ENCODE results near the gene SGIP1. TPM values are rescaled to one million over a fixed set of nuclear protein-coding genes. Genes with fewer than 3 reads are reported as not detected.

SGIP1 gene
- total and polyA plus RNA-seq, 7 experiments from 2014 or later: not detected

- H3K27me3 Mint-ChIP-seq: peaks cover 4 to 23% (median 13%) of the 10 kb centered on the region in 5 donors
- Histone ChIP-seq H3K36me3 (ENCODE audit: control insufficient read depth in 2 of 3, insufficient read depth in 3 of 3, low read length in 3 of 3) (no peaks in the 10 kb centered on the region), H3K9me3 (ENCODE audit: control insufficient read depth in 2 of 3, low read length in 3 of 3) (no peaks in the 10 kb centered on the region), H3K27me3 (ENCODE audit: control insufficient read depth in 2 of 2, insufficient read depth in 2 of 2, low read length in 2 of 2) (no peaks in the 10 kb centered on the region), H3K4me3 (ENCODE audit: low read length) (no peak overlapping the region), H3K27ac (ENCODE audit: low read depth, low read length) (no peak overlapping the region), H3K4me1 (ENCODE audit: control insufficient read depth in 2 of 2, insufficient read depth in 2 of 2, low read length in 2 of 2) (no peaks in the 10 kb centered on the region)
- H3K9me3 Mint-ChIP-seq: peaks cover 0 to 1% (median 0%) of the 10 kb centered on the region in 11 donors
- no peaks in the 10 kb centered on the region for H3K4me1 Mint-ChIP-seq
- POLR2A ChIA-PET: no interaction called here
- no peak overlapping the region for H3K4me3 Mint-ChIP-seq
- CTCF ChIA-PET: interaction anchor here (1.2 kb wide), 1 partner anchor 9 kb away, joined by 4 read pairs; no protein-coding TSS in a partner anchor
- intact Hi-C loops (cut with micrococcal nuclease): no loop called here
- ATAC-seq: no peak
- no peaks in the 10 kb centered on the region for H3K36me3 Mint-ChIP-seq
- no peak for DNase-seq
- no peak overlapping the region for H3K27ac Mint-ChIP-seq
These were observed 39.5 kb upstream of the SGIP1 start for GRCh38 chr1:66494482-66494881.

GRCh38 chr1:66495495-66495894 is 38.5 kb upstream of the SGIP1 start:
- intact Hi-C loops (cut with micrococcal nuclease): no loop called here
- H3K4me3 ChIP-seq (ENCODE audit: low read length): no peak overlapping the region
- no peak for DNase-seq
- no peaks in the 10 kb centered on the region for H3K9me3 ChIP-seq (ENCODE audit: control insufficient read depth in 2 of 3, low read length in 3 of 3)
- peaks cover 14 to 31% (median 18%) of the 10 kb centered on the region in 5 donors for H3K27me3 Mint-ChIP-seq
- H3K4me3 Mint-ChIP-seq: no peak overlapping the region
- no peaks in the 10 kb centered on the region for H3K36me3 ChIP-seq (ENCODE audit: control insufficient read depth in 2 of 3, insufficient read depth in 3 of 3, low read length in 3 of 3)
- H3K4me1 ChIP-seq (ENCODE audit: control insufficient read depth in 2 of 2, insufficient read depth in 2 of 2, low read length in 2 of 2): no peaks in the 10 kb centered on the region
- H3K4me1 Mint-ChIP-seq: no peaks in the 10 kb centered on the region
- no peak overlapping the region for H3K27ac ChIP-seq (ENCODE audit: low read depth, low read length)
- no peak for ATAC-seq
- POLR2A ChIA-PET: no interaction called here
- H3K9me3 Mint-ChIP-seq: peaks cover 0 to 1% (median 0%) of the 10 kb centered on the region in 11 donors
- H3K27me3 ChIP-seq (ENCODE audit: control insufficient read depth in 2 of 2, insufficient read depth in 2 of 2, low read length in 2 of 2): no peaks in the 10 kb centered on the region
- no peaks in the 10 kb centered on the region for H3K36me3 Mint-ChIP-seq
- CTCF ChIA-PET: interaction anchor here (0.6 kb wide), 1 partner anchor 18 kb away, joined by 5 read pairs; no protein-coding TSS in a partner anchor
- H3K27ac Mint-ChIP-seq: no peak overlapping the region

DNA sequence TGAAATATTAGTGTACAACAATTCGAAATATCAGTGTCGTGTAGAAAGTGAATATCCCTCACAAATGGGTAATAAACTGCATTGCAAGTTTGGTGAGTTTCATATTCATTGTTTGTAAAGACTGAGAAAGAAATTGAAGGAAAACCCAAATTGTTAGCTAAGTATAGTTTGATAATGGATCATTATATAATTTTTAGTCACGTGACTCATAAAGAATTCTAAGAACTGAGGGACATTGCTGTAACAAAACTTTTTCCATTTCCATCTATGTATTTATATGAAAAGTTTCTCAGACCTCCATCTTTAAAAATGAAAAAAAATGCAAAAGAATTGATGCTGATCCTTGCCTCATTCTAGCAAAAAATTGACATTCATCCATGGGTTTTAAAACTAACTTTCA is 36.0 kb upstream of the SGIP1 start:
- H3K9me3 Mint-ChIP-seq: peaks cover 0 to 1% (median 0%) of the 10 kb centered on the region in 11 donors
- Histone ChIP-seq H3K9me3 (ENCODE audit: control insufficient read depth in 2 of 3, low read length in 3 of 3) (no peaks in the 10 kb centered on the region), H3K27ac (ENCODE audit: low read depth, low read length) (no peak overlapping the region), H3K27me3 (ENCODE audit: control insufficient read depth in 2 of 2, insufficient read depth in 2 of 2, low read length in 2 of 2) (no peaks in the 10 kb centered on the region), H3K4me1 (ENCODE audit: control insufficient read depth in 2 of 2, insufficient read depth in 2 of 2, low read length in 2 of 2) (no peaks in the 10 kb centered on the region), H3K4me3 (ENCODE audit: low read length) (no peak overlapping the region), H3K36me3 (ENCODE audit: control insufficient read depth in 2 of 3, insufficient read depth in 3 of 3, low read length in 3 of 3) (no peaks in the 10 kb centered on the region)
- ATAC-seq: no peak
- POLR2A ChIA-PET: no interaction called here
- no peak overlapping the region for H3K4me3 Mint-ChIP-seq
- no peaks in the 10 kb centered on the region for H3K36me3 Mint-ChIP-seq
- H3K27ac Mint-ChIP-seq: no peak overlapping the region
- H3K27me3 Mint-ChIP-seq: peaks cover 25 to 45% (median 29%) of the 10 kb centered on the region in 5 donors
- H3K4me1 Mint-ChIP-seq: no peaks in the 10 kb centered on the region
- DNase-seq: no peak
- CTCF ChIA-PET: no interaction called here
- intact Hi-C loops (cut with micrococcal nuclease): no loop called here

DNA sequence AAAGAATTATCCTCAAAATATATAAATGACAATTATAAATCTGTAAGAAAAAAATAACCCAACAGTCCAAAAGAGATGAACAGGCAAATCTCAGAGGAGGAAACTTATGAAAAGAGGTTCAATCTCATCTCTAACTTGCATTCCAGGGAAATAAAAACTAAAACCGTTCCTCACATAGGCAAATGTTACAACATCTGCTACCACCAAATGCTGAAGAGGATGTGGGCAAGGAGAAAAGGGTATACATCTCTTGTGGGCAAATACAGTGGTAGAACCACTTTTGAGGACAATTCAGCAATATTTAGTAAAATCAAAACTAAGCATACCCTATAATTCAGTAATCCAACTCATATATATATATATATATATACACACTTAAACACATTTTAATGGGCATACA is 33.7 kb upstream of the SGIP1 start:
- peaks cover 0 to 1% (median 0%) of the 10 kb centered on the region in 11 donors for H3K9me3 Mint-ChIP-seq
- no peak overlapping the region for H3K4me3 Mint-ChIP-seq
- ATAC-seq: no peak
- H3K4me1 ChIP-seq (ENCODE audit: control insufficient read depth in 2 of 2, insufficient read depth in 2 of 2, low read length in 2 of 2): no peaks in the 10 kb centered on the region
- H3K9me3 ChIP-seq (ENCODE audit: control insufficient read depth in 2 of 3, low read length in 3 of 3): no peaks in the 10 kb centered on the region
- H3K27me3 Mint-ChIP-seq: peaks cover 30 to 57% (median 40%) of the 10 kb centered on the region in 5 donors
- H3K27ac ChIP-seq (ENCODE audit: low read depth, low read length): no peak overlapping the region
- no peaks in the 10 kb centered on the region for H3K27me3 ChIP-seq (ENCODE audit: control insufficient read depth in 2 of 2, insufficient read depth in 2 of 2, low read length in 2 of 2)
- H3K36me3 ChIP-seq (ENCODE audit: control insufficient read depth in 2 of 3, insufficient read depth in 3 of 3, low read length in 3 of 3): no peaks in the 10 kb centered on the region
- H3K27ac Mint-ChIP-seq: no peak overlapping the region
- DNase-seq: no peak
- H3K36me3 Mint-ChIP-seq: no peaks in the 10 kb centered on the region
- ChIA-PET POLR2A (no interaction called here), CTCF (interaction anchor here (0.7 kb wide), 1 partner anchor 162 kb away, joined by 4 read pairs; no protein-coding TSS in a partner anchor)
- H3K4me1 Mint-ChIP-seq: no peaks in the 10 kb centered on the region
- intact Hi-C loops (cut with micrococcal nuclease): loop anchor here in 1 of 2 donors (5.0 kb wide), 2 partner anchors 253 to 543 kb away; no protein-coding TSS in a partner anchor
- no peak overlapping the region for H3K4me3 ChIP-seq (ENCODE audit: low read length)

GRCh38 chr1:66502086-66502485 is 31.9 kb upstream of the SGIP1 start:
- Mint-ChIP-seq H3K27ac (no peak overlapping the region), H3K4me1 (no peaks in the 10 kb centered on the region), H3K4me3 (no peak overlapping the region), H3K36me3 (no peaks in the 10 kb centered on the region), H3K9me3 (peaks cover 0 to 1% (median 0%) of the 10 kb centered on the region in 11 donors), H3K27me3 (peaks cover 34 to 54% (median 42%) of the 10 kb centered on the region in 5 donors)
- CTCF ChIA-PET: no interaction called here
- no peak overlapping the region for H3K27ac ChIP-seq (ENCODE audit: low read depth, low read length)
- no peaks in the 10 kb centered on the region for H3K36me3 ChIP-seq (ENCODE audit: control insufficient read depth in 2 of 3, insufficient read depth in 3 of 3, low read length in 3 of 3)
- no peaks in the 10 kb centered on the region for H3K4me1 ChIP-seq (ENCODE audit: control insufficient read depth in 2 of 2, insufficient read depth in 2 of 2, low read length in 2 of 2)
- H3K27me3 ChIP-seq (ENCODE audit: control insufficient read depth in 2 of 2, insufficient read depth in 2 of 2, low read length in 2 of 2): no peaks in the 10 kb centered on the region
- H3K4me3 ChIP-seq (ENCODE audit: low read length): no peak overlapping the region
- POLR2A ChIA-PET: no interaction called here
- ATAC-seq (no peak), DNase-seq (no peak)
- H3K9me3 ChIP-seq (ENCODE audit: control insufficient read depth in 2 of 3, low read length in 3 of 3): no peaks in the 10 kb centered on the region
- intact Hi-C loops (cut with micrococcal nuclease): loop anchor here in 1 of 2 donors (5.0 kb wide), 2 partner anchors 255 to 545 kb away; no protein-coding TSS in a partner anchor

DNA sequence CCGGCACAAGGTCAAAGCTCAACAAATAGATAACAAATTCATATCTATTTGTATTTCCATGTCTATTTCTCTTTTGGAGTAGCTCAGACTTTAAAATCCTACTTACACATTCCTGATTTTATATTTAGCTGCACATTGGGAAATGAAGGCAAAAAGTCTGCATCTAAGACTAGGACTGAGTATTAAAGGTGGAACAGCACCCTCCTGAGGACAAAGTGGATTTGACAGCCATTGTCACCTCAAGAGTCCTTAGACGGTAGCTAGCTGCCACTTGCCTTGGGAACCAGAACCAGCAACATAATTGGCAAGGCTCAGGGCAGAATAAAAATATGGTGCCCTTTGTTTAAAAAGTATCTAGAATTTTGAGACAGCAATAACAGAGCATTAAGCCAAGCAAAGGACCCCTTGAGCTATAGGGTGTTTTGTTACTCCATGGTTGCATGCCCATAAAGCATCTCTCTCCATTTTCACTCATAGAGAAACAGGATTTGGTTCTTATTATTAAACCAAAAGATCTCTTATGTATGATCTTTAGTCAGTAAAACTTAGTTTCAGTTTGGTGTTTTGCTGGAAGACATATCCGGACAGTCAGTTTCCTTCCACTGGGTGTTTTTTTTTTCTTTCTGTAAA is 30.0 kb upstream of the SGIP1 start:
- Mint-ChIP-seq H3K36me3 (no peaks in the 10 kb centered on the region), H3K4me3 (no peak overlapping the region), H3K27ac (no peak overlapping the region), H3K4me1 (no peaks in the 10 kb centered on the region), H3K27me3 (peaks cover 31 to 53% (median 43%) of the 10 kb centered on the region in 5 donors), H3K9me3 (peaks cover 0 to 1% (median 0%) of the 10 kb centered on the region in 11 donors)
- H3K4me1 ChIP-seq (ENCODE audit: control insufficient read depth in 2 of 2, insufficient read depth in 2 of 2, low read length in 2 of 2): no peaks in the 10 kb centered on the region
- H3K27me3 ChIP-seq (ENCODE audit: control insufficient read depth in 2 of 2, insufficient read depth in 2 of 2, low read length in 2 of 2): no peaks in the 10 kb centered on the region
- intact Hi-C loops (cut with micrococcal nuclease): loop anchor here (1.0 to 5.0 kb wide), 4 partner anchors 251 to 547 kb away; no protein-coding TSS in a partner anchor
- CTCF ChIA-PET: interaction anchor here (1.2 to 1.7 kb wide), 3 partner anchors 10 to 541 kb away, joined by 4 to 5 read pairs (median 4); no protein-coding TSS in a partner anchor
- POLR2A ChIA-PET: no interaction called here
- DNase-seq (peak in 6 of 9 donors; percentile 2 to 24 (median 10)), ATAC-seq (peak; percentile 60)
- H3K27ac ChIP-seq (ENCODE audit: low read depth, low read length): no peak overlapping the region
- H3K9me3 ChIP-seq (ENCODE audit: control insufficient read depth in 2 of 3, low read length in 3 of 3): no peaks in the 10 kb centered on the region
- H3K36me3 ChIP-seq (ENCODE audit: control insufficient read depth in 2 of 3, insufficient read depth in 3 of 3, low read length in 3 of 3): no peaks in the 10 kb centered on the region
- H3K4me3 ChIP-seq (ENCODE audit: low read length): no peak overlapping the region
